Jurkat, Clone E6-1 (cell line): Measurements from ENCODE around the gene FOXF1.

Experiments
- DNase-seq: peaks from one replicate; pipeline ENCODE4 v3.0.0-alpha.2; 2011; ENCODE audit warnings: low read depth, low spot score
- H3K4me3 ChIP-seq: 2 replicates; pipeline ENCODE4 v1.5.1; 2011; ENCODE audit warnings: mild to moderate bottlenecking, low read length, control low read depth, moderate library complexity

The FOXF1 gene

DNA sequence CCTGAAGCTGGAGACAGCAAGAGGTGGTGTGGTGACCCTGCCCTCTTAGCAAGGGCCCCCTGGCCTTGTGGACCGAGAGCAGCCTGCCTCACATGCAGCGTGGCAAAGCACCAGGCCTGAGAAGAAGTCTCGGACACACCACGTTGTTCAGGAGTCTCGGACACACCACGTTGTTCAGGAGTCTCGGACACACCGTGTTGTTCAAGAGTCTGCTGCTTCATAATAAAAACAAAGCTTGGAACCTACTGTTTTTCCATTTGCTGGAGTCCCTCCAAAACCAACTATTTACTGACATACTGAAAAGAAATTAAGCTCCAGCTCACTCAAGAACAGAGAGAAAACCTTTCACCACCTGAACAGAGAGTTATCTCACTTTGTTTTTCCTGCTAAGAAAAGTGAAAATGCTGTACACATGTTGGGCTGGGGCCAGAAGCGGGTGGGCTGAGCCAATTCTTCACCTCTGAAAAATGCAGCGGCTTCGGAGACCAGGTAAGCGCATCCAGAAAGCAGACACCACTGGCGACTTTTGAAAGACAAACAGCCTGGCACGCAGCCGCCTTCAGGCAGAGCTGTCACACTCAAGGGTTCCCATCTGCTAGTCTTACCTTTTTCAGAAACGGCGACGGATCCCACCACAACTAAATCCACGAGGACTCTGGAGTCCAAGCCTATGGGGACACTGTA lies 35.8 kb downstream of the FOXF1 start:
- no peak for DNase-seq
- no peak overlapping the region for H3K4me3 ChIP-seq

DNA sequence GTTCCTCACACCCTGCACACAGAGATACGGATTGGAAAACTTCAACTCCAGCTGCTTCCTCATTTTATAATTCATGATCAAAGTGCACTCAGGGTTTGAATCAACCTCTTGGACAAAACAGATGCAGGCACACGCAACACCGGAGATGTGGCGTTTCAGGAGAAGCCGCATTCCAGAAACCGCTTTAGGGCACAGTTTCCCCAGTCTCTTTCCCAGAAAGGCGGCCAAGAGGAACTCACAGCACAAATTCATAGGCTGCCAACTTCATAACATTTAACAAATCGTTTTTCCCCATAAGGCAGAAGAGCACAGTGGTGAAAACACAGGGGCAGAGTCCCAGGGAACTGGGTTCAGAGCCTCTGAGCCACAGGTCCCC lies 36.3 kb downstream of the FOXF1 start:
- no peak overlapping the region for H3K4me3 ChIP-seq
- DNase-seq: no peak

DNA sequence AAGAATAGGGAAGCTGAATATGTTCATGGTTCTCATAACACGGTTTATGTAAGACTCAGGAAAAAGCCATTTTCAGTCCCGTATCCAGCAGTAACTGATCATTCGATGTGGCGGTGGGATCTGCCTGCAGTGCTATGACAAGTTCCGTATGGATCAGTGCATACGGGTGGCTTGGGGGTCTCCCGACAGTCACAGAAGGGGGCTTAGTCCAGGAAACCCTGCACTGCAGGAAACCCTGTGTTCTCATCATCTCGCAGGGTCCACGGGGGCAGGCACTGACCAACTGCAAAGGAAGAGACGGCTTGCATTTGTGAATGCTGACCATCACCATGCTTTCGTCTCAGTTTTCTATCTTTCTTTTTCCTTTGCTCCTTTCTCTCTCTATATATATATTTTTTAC lies 37.0 kb downstream of the FOXF1 start:
- no peak overlapping the region for H3K4me3 ChIP-seq
- DNase-seq: no peak

DNA sequence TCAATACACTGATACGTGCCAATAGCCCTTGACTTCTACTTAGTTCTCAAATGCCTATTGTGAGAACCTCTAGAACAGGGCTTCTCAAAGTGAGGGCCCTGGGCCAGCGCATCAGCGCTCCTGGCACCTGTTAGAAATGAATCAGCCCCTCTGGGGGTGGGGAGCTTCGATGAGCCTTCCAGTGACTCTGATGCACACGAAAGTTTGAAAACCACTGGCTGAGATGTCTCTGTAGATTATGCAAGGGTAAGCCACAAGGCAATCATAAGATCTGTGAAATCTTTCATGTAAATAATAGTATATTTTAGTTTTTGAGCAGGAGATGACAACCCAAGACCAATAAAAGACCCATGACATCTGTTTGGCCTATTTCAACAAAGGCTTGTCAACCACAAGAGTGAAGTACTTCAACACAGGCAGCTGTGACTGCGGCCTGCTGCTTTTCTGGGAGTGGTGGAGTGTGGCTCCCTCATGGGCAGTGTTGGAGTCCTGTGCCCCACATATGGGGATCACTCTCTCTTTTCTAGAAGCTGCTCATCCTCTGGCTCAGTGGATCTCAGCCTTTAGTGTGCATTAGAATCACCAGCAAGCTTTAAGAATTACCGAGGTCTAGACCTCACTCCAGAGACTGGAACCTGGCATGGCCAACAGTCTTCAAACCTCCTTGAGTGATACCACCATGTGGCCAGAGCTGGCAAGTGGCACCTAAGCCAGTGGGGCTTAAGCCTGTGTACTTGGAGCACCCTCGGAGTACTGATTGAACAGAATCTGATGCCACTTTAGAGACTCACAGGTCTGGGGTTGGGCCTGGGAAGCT lies 39.0 kb downstream of the FOXF1 start:
- peak; percentile 81 for DNase-seq

DNA sequence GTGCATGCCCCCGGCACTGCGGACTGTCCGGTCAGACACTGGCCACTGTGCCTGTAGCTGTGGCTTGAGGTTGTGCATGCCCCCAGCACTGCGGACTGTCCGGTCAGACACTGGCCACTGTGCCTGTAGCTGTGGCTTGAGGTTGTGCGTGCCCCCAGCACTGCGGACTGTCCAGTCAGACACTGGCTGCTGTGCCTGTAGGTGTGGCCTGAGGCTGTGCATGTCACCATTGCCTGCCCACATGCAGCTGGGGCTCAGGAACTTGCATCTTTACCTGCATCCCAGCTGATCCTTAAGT lies 39.5 kb downstream of the FOXF1 start:
- no peak for DNase-seq
- no peak overlapping the region for H3K4me3 ChIP-seq

More for the DNA sequence above, 39.0 kb downstream of the FOXF1 start:
- no peak overlapping the region for H3K4me3 ChIP-seq

DNA sequence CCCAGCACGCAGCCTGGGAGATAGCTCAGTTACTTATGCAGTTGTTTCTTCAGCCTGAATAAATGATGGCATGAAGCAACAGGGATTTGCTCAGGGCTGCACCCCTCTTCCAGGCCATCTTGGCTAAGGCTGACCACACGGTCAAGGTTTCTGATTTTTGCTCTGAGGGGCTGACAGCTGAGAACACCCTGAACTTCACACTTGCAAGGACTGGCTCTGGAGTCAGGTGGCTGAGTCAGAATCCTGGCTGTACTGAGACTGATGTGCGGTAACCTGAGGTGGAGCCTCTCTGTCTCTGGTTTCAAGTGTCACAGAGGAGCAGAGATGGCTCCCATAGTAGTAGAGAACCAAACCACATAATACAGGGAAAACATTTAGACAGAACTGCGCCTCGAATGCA lies 40.0 kb downstream of the FOXF1 start:
- no peak overlapping the region for H3K4me3 ChIP-seq
- DNase-seq: no peak

DNA sequence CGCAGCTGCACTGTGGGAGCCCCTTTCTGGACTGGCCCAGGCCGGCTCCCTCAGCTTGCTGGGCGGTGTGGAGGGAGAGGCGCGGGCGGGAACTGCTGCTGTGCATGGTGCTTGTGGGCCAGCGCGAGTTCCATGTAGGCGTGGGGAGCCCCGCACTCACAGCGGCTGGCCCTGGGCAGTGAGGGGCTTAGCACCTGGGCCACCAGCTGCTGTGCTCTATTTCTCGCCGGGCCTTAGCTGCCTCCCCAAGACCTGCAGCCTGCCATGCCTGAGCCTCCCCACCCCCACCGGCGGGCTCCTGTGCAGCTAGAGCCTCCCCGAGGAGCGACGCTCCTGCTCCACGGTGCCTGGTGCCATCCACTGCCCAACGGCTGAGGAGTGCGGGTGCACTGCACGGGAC lies 43.0 kb downstream of the FOXF1 start:
- DNase-seq: no peak
- H3K4me3 ChIP-seq: no peak overlapping the region

DNA sequence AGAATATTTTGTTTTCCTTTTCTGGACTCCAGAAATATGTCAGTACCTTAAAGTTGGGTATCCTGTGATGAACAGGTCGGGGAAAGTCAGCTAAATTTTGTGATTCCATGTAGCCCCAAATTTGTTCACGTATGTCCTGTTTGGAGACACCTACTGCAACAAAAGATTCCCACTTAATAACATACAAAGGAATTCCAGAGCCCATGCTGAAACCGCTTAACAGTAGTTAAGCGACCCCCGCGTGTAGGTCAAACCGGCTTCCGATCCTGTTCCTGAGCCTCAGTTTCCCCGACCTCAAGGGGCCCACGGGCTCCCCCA lies 44.2 kb downstream of the FOXF1 start:
- no peak for DNase-seq
- peak overlapping the region; percentile 94 for H3K4me3 ChIP-seq

DNA sequence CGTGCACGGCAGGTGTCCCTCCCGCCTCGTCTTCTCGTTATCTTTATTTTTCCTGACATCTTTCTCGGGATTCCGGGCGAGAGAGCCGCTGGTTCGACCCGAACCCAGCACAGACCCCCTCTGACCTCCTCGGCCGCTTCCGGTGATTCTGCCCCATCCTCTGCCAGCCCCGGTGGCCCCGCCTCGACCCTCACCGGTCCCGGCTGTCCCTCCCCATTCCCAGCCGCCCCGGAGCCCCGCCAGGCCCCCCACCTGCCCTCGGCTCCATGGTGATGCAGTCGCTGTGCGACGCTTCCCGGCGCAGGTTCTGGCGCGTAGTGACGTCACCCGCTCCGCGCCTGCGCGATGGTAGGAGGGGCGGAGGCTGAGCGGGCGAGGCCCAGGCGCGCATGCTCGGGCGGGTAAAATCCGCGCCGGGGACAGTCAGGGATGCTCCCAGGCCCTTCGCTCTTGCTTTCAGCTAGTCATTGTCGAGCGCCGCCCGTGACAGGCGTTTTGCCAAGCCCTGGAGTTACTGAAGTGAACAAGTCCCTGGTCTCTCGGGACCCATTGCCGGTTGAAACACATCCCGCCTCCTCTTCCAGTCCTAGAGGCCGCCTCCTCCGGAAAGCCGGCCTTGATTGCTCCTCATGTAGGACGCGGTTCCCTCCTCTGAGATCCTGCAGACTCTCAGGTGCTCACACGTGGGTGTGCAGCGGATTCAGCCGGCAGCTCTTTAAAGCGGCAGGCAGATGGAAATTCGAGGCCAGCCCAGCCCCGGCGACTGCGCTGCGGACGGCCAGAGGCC lies 44.8 kb downstream of the FOXF1 start, which contains the start of gene MTHFSD:
TSS of gene MTHFSD (minus strand) at position 319 of the 787 bp plus-strand sequence. CDS start at position 268, 51 bp downstream.
- DNase-seq: peak; percentile 85
- H3K4me3 ChIP-seq: peak within 1 kb of the TSS; percentile 94

DNA sequence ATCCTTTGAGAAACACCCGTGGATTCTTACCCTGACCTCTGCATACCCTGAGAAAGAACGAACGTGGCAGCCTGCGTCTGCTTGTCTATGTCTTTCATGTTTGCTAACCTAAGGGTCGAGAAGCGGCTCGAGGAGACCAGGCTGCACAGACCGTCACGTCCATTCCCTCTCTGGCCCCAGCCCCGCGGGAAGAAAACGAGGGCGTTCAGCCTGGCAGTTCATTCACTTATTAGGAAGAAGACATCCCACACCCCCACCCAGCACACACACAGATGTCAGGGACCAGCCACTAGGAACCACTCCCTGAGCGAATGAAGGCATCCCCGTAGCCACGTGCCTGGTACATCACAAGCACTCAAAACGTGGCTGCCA lies 45.4 kb downstream of the FOXF1 start:
- H3K4me3 ChIP-seq: peak overlapping the region; percentile 94
- no peak for DNase-seq

DNA sequence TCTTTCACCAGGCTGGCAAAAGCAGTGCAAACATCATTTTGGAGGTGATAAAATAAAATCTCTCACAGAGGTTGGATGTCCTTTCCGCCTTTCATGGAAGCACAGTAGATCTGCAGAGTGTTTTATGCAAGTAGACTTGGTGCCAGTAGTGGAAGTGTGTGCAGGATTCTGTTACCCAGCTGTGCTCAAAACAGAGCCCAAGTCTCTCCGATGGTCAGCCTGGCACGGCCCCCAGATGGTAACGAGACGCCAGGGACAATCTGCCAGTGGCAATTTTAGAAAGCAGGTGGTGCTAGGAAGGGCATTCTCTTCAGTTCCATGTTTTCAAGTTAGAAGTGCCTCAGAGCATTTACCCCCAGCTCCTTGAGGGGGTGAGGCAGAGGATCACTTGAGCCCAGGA lies 46.2 kb downstream of the FOXF1 start:
- H3K4me3 ChIP-seq: no peak overlapping the region
- DNase-seq: no peak

DNA sequence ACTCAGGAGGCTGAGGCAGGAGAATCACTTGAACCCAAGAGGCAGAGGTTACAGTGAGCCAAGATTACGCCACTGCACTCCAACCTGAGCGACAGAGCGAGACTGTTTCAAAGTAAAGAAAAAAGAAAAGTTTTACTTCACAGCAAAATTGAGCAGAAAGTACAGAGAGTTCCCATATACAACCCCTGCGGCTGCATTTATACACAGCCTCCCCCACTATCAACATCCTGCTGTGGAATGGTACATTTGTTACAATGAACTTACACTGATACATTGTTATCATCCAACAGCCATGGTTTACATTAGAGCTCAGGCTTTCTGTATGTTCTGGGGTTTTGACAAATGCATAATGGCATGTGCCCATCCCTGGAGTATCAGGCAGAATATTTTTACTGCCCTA lies 47.3 kb downstream of the FOXF1 start:
- H3K4me3 ChIP-seq: no peak overlapping the region
- no peak for DNase-seq

DNA sequence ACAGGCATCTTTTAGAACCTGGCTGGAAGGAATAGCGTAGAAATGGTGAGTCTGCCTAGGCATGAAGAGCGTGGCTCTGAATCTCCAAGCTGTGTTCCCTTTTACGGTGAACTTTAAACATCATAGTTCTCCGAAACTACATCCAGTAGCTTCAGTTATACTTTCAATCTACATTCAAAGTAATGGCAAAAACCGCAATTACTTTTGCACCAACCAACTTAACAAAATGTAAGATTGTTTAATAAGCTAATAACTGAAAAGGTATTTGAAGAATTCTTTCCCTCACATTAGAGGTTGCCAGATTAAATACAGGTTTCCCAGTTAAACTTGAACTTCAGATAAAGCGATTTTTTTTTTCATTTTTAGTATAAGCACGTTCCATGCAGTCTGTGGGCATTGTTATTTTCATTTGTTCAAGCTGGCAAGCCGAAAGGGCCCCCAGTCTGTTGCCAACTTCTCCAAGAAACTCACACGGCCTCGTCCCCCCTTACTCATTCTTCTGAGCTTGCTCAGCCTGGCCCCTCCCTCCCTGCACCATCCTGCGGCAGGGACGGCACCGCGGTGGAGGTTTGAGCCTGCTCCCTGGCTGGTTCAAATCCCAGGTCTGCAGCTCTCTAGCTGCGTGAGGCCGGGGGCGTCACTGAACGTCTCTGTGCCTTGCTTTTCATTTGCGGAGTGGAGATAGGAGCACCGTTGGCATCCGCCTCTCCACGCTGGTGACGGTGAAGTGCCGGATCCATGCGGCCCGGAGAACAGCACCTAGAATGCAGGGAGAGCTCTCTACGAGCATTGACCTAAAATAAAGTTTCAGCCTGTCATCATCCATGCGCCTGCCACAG lies 48.2 kb downstream of the FOXF1 start:
- H3K4me3 ChIP-seq: no peak overlapping the region
- DNase-seq: no peak

DNA sequence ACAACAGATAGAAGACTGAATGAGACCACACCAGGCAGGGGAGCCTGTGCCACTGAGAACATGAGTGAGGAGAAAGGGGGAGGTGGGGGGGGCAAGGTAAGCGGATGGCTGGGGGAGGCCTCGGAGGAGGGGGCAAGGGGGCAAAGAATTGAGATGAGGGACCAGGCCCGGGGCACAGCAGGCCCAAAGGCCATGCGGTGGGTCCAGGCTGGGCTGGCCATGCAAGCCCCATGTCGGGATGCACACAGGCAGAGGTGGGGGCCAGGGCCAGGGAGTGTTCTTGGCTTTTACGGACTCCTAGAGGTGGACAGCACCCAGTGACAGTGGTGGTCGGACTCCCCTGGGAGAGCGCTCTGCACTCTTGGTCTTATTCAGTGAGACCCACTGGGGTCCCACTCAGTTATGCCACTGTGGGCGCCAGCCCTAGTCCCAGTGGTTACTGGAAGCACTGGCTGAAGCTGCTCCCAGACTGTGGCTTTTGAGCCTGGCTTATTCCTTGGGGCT lies 49.5 kb downstream of the FOXF1 start:
- H3K4me3 ChIP-seq: no peak overlapping the region
- DNase-seq: no peak

DNA sequence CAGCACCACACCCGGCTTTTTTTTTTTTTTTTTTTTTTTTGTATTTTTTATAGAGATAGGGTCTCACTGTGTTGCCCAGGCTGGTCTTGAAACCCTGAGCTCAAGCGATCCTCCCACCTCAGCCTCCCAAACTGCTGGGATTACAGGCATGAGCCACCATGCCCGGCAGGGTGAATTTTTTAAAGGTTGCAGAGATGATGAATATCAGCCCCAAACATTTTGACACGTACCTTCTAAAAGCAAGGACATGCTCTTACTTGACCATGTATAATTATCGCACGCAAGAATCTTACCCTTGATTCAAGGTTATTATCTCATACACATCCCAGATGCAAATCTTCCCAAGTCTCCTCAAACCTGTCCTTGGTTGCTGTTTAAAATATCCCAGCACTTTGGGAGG lies 52.0 kb downstream of the FOXF1 start:
- H3K4me3 ChIP-seq: no peak overlapping the region
- no peak for DNase-seq

DNA sequence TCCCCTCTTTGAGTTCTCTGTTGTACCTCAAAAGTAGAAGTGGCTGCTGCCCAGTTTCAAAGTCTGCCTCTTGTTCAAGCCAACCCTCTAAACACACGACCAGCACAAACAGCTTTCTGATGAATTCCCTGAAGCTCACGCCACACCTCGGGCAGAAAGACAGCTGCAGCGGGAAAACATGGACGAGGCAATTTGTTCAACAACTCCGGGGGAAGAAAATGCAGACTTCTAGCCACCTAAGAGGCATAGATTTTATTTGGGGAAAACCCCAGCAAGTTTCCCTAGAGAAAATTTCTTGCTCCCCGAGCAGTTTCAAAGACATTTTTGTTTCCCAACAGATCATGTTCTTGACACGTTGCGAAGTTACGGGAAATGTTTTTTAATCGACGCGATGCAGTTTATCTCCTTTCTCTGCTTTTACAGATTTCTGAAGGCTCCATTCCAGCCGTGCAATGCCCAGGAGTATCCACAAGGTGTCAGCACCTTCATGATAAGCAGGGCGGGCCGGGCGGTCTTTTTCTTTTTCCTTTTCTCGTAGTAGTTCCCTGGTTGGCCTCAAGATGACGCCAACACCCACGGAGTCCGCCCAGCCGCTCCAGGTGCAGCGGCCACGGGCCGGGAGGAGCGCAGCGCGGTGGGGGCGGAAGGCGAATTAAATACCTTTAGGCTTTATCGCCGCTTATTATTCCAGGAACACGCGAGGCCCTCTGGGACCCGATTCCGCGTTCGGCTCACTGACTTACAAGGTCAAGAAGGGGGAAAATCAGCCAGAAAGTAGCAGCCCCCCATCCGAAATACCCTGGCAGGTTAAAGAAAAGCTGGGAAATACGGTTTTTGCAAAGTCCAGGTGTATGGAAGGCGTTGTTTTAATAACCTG lies 53.4 kb downstream of the FOXF1 start:
- peak overlapping the region; percentile 21 for H3K4me3 ChIP-seq
- DNase-seq: peak; percentile 83
